ENCODE measurements around the gene VWA1.
"Not testable (repeated sequence)": the region's sequence is repeated elsewhere in the genome, so short reads cannot be mapped to it uniquely, and the experiment has no call there.

The VWA1 gene

DNA sequence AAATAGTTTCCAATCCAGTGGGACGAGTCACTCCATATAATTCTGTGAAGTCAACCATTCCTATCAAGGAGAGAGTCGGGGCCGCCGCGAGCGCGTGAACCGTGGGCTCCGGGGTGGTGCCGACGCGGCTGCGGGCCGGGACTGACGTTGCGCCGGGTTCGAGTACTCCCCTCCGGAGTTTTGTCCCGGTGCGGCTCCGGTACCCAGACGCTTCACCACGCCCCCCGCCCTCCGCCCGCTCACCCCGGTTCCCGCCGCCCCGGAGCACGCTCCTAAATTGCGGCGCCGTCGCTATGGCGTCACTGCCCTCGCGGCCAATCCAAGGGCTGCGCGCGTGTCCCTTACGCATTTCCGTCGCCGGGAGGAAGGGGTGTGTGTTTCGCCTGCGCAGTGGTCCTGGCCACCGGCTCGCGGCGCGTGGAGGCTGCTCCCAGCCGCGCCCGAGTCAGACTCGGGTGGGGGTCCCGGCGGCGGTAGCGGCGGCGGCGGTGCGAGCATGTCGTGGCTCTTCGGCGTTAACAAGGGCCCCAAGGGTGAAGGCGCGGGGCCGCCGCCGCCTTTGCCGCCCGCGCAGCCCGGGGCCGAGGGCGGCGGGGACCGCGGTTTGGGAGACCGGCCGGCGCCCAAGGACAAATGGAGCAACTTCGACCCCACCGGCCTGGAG lies 36.0 kb downstream of the VWA1 start, which contains the start of gene ATAD3B:
ATAD3B (plus strand) TSS at position 377 of the 664 bp plus-strand sequence; CDS start at position 497, 120 bp downstream.
- TF ChIP-seq SUZ12 (IDR thresholded peaks at IDR 0.05; ENCODE audit: extremely low read depth, insufficient read depth, insufficient read length) (no peak), ZNF274 (IDR thresholded peaks at IDR 0.05; ENCODE audit: low read depth, low read length) (no peak), YY1 (IDR thresholded peaks at IDR 0.05; ENCODE audit: insufficient read depth, insufficient read length) (no peak)
- peaks cover 7% of the 10 kb centered on the region for H3K36me3 ChIP-seq (ENCODE audit: insufficient read depth, insufficient read length, low read length)
- H3K4me1 ChIP-seq (ENCODE audit: insufficient read depth, insufficient read length): peaks cover 2% of the 10 kb centered on the region
- no peaks in the 10 kb centered on the region for H3K9me3 ChIP-seq (ENCODE audit: insufficient read depth, low read length)
- H3K4me3 ChIP-seq (ENCODE audit: insufficient read length, low read depth): peak within 1 kb of the TSS; percentile 78
- peak within 1 kb of the TSS; percentile 85 for H3K9ac ChIP-seq (ENCODE audit: insufficient read length, low read depth)
- peak; percentile 81 for DNase-seq (ENCODE audit: low read depth, low spot score)
- H3K27me3 ChIP-seq (ENCODE audit: insufficient read depth, insufficient read length): no peaks in the 10 kb centered on the region

DNA sequence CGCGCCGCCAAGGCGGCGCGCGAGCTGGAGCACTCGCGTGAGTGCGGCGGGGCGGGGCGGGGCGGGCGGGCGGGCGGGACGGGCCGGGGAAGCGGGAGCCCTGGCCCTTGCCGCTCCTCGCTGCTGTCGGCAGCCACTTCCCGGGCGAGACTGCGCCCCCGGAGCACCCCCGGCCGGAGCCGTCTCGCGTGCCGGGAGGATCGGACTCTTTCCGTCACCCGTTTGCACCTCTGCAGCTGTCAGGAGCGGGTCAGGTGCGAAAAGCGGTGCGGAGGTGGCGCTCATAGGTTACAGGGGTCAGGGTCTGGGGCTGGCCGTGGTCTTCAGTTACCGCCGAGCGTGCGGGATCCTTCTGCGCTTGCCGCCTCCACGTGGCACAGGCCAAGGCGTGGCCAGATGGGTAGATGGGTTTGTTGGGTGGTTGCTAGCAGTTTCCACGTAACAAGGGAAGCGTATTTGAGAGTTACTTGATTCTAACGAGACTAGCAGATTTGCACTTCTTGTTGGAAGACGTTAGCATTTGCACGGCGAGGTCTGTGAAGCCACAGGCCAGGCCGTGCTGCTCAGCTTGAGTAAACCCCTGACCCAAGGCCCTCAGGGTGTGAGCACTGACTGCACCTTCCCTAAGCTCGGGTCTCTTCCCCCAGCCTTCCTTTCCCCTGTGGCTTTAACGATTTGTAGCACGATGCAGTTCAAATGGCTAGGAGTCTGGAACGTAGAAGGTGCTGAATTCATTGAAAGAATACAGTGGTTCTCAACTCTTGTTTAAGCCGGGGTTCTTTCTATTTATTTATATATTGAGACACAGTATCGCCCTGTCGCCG lies 36.8 kb downstream of the VWA1 start:
- Histone ChIP-seq H3K9ac (ENCODE audit: insufficient read length, low read depth) (peak overlapping the region; percentile 85), H3K4me3 (ENCODE audit: insufficient read length, low read depth) (peak overlapping the region; percentile 67), H3K36me3 (ENCODE audit: insufficient read depth, insufficient read length, low read length) (peaks cover 14% of the 10 kb centered on the region)
- not testable (repeated sequence) for H3K4me1 ChIP-seq (ENCODE audit: insufficient read depth, insufficient read length); H3K9me3 ChIP-seq (ENCODE audit: insufficient read depth, low read length); DNase-seq (ENCODE audit: low read depth, low spot score); H3K27me3 ChIP-seq (ENCODE audit: insufficient read depth, insufficient read length)

DNA sequence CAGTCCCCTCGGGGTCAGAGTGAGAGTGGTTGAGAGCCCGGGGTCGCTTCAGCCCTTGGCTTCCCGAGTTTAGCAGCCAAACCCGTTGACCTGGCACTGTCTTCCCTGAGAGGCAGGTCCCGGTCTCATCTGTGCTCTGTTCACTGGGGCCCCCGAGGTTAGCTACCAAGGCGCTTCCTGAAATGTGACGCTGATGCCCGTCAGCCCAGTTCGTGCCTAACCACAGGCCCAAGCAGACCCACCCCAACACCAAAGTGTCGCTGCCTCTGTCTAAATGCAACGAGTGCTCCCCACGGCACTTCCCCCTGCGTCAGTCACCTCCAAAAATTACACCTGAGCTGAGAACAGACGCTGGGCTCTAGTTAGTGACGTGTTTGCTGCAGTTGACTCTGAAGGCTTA lies 40.5 kb downstream of the VWA1 start:
- peaks cover 34% of the 10 kb centered on the region for H3K36me3 ChIP-seq (ENCODE audit: insufficient read depth, insufficient read length, low read length)
- H3K9ac ChIP-seq (ENCODE audit: insufficient read length, low read depth): not testable (repeated sequence)

GRCh38 chr1:1477206-1477605 lies 41.7 kb downstream of the VWA1 start:
- H3K36me3 ChIP-seq (ENCODE audit: insufficient read depth, insufficient read length, low read length): peaks cover 39% of the 10 kb centered on the region
- H3K4me3 ChIP-seq (ENCODE audit: insufficient read length, low read depth): no peak overlapping the region
- H3K27me3 ChIP-seq (ENCODE audit: insufficient read depth, insufficient read length): no peaks in the 10 kb centered on the region
- H3K4me1 ChIP-seq (ENCODE audit: insufficient read depth, insufficient read length): no peaks in the 10 kb centered on the region
- no peaks in the 10 kb centered on the region for H3K9me3 ChIP-seq (ENCODE audit: insufficient read depth, low read length)
- TF ChIP-seq ZNF274 (IDR thresholded peaks at IDR 0.05; ENCODE audit: low read depth, low read length) (no peak), SUZ12 (IDR thresholded peaks at IDR 0.05; ENCODE audit: extremely low read depth, insufficient read depth, insufficient read length) (no peak), YY1 (IDR thresholded peaks at IDR 0.05; ENCODE audit: insufficient read depth, insufficient read length) (no peak)
- DNase-seq (ENCODE audit: low read depth, low spot score): no peak
- H3K9ac ChIP-seq (ENCODE audit: insufficient read length, low read depth): no peak overlapping the region

More for the DNA sequence above, 40.5 kb downstream of the VWA1 start:
- not testable (repeated sequence) for DNase-seq (ENCODE audit: low read depth, low spot score); H3K27me3 ChIP-seq (ENCODE audit: insufficient read depth, insufficient read length); H3K9me3 ChIP-seq (ENCODE audit: insufficient read depth, low read length); H3K4me3 ChIP-seq (ENCODE audit: insufficient read length, low read depth); H3K4me1 ChIP-seq (ENCODE audit: insufficient read depth, insufficient read length)

GRCh38 chr1:1479547-1480487 lies 44.3 kb downstream of the VWA1 start:
- DNase-seq (ENCODE audit: low read depth, low spot score): no peak
- Histone ChIP-seq H3K27me3 (ENCODE audit: insufficient read depth, insufficient read length) (no peaks in the 10 kb centered on the region), H3K9me3 (ENCODE audit: insufficient read depth, low read length) (no peaks in the 10 kb centered on the region), H3K9ac (ENCODE audit: insufficient read length, low read depth) (no peak overlapping the region), H3K4me3 (ENCODE audit: insufficient read length, low read depth) (no peak overlapping the region), H3K36me3 (ENCODE audit: insufficient read depth, insufficient read length, low read length) (peaks cover 53% of the 10 kb centered on the region), H3K4me1 (ENCODE audit: insufficient read depth, insufficient read length) (no peaks in the 10 kb centered on the region)
- TF ChIP-seq ZNF274 (IDR thresholded peaks at IDR 0.05; ENCODE audit: low read depth, low read length) (no peak), SUZ12 (IDR thresholded peaks at IDR 0.05; ENCODE audit: extremely low read depth, insufficient read depth, insufficient read length) (no peak), YY1 (IDR thresholded peaks at IDR 0.05; ENCODE audit: insufficient read depth, insufficient read length) (no peak)

DNA sequence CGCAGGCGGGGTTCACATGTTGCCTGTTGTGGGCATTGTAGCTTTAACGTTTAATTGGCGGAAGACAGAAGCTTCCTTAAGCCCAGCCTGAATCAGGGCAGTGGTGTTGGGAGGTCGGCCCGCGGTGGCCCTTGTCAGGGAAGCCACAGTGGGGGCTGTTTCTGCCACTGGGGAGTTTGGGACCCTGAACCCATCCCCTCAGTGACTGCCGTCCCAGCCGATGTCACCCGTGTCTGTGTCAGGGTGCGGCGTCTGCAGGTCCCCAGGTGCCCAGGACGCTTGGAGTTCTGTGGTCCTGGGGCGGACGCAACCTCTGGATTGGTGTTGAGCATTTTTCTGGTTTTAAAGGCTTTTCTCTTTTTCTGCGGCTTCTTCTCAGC lies 45.0 kb downstream of the VWA1 start:
- H3K36me3 ChIP-seq (ENCODE audit: insufficient read depth, insufficient read length, low read length): peaks cover 57% of the 10 kb centered on the region
- not testable (repeated sequence) for H3K27me3 ChIP-seq (ENCODE audit: insufficient read depth, insufficient read length); DNase-seq (ENCODE audit: low read depth, low spot score); H3K4me3 ChIP-seq (ENCODE audit: insufficient read length, low read depth); H3K4me1 ChIP-seq (ENCODE audit: insufficient read depth, insufficient read length); H3K9ac ChIP-seq (ENCODE audit: insufficient read length, low read depth); H3K9me3 ChIP-seq (ENCODE audit: insufficient read depth, low read length)

DNA sequence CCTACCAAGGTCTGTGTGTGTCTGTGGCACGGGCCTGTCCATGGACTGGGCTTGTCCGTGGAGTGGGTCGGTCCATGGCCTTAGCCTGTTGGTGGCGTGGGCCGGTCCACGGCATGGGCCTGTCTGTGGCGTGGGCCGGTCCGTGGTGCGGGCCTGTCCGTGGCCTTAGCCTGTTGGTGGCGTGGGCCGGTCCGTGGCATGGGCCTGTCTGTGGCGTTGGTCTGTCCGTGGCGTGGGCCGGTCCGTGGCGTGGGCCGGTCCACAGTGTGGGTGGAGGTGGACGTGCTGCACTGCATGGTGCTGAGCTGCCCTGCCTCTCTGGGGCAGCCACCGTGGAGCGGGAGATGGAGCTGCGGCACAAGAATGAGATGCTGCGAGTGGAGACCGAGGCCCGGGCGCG lies 46.3 kb downstream of the VWA1 start:
- H3K4me3 ChIP-seq (ENCODE audit: insufficient read length, low read depth); H3K9ac ChIP-seq (ENCODE audit: insufficient read length, low read depth); H3K9me3 ChIP-seq (ENCODE audit: insufficient read depth, low read length); H3K27me3 ChIP-seq (ENCODE audit: insufficient read depth, insufficient read length); DNase-seq (ENCODE audit: low read depth, low spot score); H3K4me1 ChIP-seq (ENCODE audit: insufficient read depth, insufficient read length): not testable (repeated sequence)
- peaks cover 62% of the 10 kb centered on the region for H3K36me3 ChIP-seq (ENCODE audit: insufficient read depth, insufficient read length, low read length)

Measured in NT2/D1 (cell line).